BE2C (cell line): ENCODE results near the gene ANKFN1.

ENCODE experiments used
- DNase-seq: peaks from one replicate; pipeline ENCODE4 v3.0.0-alpha.2; 2020
- H3K27me3 ChIP-seq: fragments of 250-450 bp; sonication (Bioruptor Pico); 2 replicates; pipeline ENCODE4 v1.5.1; 2020; ENCODE audit warnings: mild to moderate bottlenecking
- H3K36me3 ChIP-seq: fragments of 250-450 bp; sonication (Bioruptor Pico); 2 replicates; pipeline ENCODE4 v1.5.1; 2020; ENCODE audit warnings: mild to moderate bottlenecking
- H3K4me1 ChIP-seq: fragments of 250-450 bp; sonication (Bioruptor Pico); 2 replicates; pipeline ENCODE4 v1.5.1; 2020
- H3K4me3 ChIP-seq: 2 replicates; pipeline ENCODE4 v1.5.1; 2011; ENCODE audit warnings: low read depth, low read length
- H3K9me3 ChIP-seq: fragments of 250-450 bp; sonication (Bioruptor Pico); 2 replicates; pipeline ENCODE4 v1.5.1; 2020
- CTCF ChIP-seq: IDR thresholded peaks from 2 replicates; pipeline ENCODE4 v1.5.1; 2012; ENCODE audit warnings: mild to moderate bottlenecking, low read depth, low read length

The ANKFN1 gene

DNA sequence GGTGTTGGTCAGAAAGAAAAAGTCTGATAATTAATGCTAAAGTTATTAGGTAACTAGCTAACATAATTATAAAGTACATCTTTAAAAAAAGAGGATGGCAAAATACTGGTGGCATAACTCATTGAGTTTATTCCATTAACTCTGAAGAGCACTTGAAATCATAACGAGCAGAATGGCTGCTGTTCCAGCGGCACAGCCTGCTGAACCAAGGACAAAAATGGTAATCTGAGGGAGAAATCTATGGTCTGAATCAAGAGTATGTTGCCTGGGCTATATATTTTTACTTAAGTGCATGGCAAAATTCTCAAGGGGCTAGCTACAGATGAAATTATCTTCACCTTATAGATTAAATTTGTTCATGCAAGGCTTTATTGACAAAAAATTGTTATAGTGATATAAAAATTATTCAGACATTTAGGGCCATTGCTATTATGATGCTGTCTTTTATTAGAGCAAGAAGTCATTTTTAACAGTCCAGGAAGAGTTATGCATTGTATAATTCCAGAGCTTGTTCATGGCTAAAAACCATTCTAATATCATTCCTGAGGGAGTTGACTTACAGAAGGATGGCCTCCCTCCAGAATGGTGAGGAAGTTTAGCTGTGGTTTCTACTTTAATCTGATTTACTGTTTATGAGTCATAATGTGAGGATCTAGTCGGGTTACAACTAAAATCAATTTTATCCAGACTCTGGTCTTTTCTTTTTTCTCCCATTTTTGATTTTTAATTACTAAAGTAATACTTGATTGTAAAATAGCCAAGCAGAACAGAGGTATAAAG, 41.4 kb upstream of the ANKFN1 start:
- no peak for DNase-seq
- Histone ChIP-seq H3K27me3 (no peaks in the 10 kb centered on the region), H3K4me1 (no peaks in the 10 kb centered on the region), H3K9me3 (no peaks in the 10 kb centered on the region), H3K36me3 (no peaks in the 10 kb centered on the region), H3K4me3 (no peak overlapping the region)
- no peak for TF ChIP-seq CTCF

GRCh38 chr17:56113486-56113885, 39.8 kb upstream of the ANKFN1 start:
- Histone ChIP-seq H3K27me3 (no peaks in the 10 kb centered on the region), H3K36me3 (no peaks in the 10 kb centered on the region), H3K4me1 (no peaks in the 10 kb centered on the region), H3K4me3 (no peak overlapping the region), H3K9me3 (no peaks in the 10 kb centered on the region)
- no peak for TF ChIP-seq CTCF
- no peak for DNase-seq

DNA sequence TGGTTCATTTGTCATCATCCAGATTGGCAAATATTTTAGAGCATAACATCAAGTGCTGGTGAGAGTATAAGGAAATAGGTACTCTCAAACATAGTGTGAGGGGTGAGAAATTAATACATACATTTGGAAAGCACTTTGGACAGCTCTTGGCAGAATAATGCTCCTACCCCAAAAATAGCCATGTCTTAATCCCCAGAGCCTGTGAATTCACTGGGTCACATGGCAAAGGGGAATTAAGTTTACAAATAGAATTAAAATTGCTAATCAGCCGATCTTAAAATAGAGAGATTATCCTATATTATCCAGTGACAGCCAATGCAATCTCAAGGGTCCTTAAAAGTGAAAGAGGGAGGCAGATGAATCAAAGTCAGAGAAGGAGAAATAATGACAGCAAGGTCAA, 38.8 kb upstream of the ANKFN1 start:
- H3K27me3 ChIP-seq: no peaks in the 10 kb centered on the region
- TF ChIP-seq CTCF: no peak
- no peak for DNase-seq
- H3K9me3 ChIP-seq: no peaks in the 10 kb centered on the region
- H3K4me1 ChIP-seq: no peaks in the 10 kb centered on the region
- no peaks in the 10 kb centered on the region for H3K36me3 ChIP-seq
- no peak overlapping the region for H3K4me3 ChIP-seq

GRCh38 chr17:56119191-56119590, 34.1 kb upstream of the ANKFN1 start:
- no peak overlapping the region for H3K4me3 ChIP-seq
- no peaks in the 10 kb centered on the region for H3K36me3 ChIP-seq
- no peaks in the 10 kb centered on the region for H3K9me3 ChIP-seq
- no peak for DNase-seq
- H3K27me3 ChIP-seq: peaks cover 6% of the 10 kb centered on the region; the same call in 1 of the 2 replicates
- no peak for TF ChIP-seq CTCF
- H3K4me1 ChIP-seq: no peaks in the 10 kb centered on the region

DNA sequence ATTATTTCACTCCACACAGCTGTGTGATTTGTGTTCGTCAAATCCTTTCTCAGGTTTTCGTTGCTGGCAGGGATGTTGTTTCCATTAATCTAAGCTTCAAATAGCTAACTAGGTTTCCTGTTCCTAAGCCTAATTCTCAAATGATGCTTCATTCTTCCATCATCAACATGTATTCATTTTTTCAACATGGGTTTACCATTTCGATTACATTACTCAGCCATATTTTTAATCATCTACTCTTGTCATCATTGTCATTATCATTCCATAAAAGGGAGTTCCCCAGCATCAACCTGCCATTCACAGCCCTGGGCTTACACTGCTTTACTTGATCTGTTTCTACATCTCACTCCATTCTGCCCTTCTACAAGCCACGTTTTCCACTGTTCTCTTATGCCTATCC, 33.3 kb upstream of the ANKFN1 start:
- no peak for DNase-seq

More for the DNA sequence above, 33.3 kb upstream of the ANKFN1 start:
- peaks cover 6% of the 10 kb centered on the region; the same call in 1 of the 2 replicates for H3K27me3 ChIP-seq
- no peaks in the 10 kb centered on the region for H3K36me3 ChIP-seq
- no peaks in the 10 kb centered on the region for H3K4me1 ChIP-seq
- TF ChIP-seq CTCF: no peak
- H3K4me3 ChIP-seq: no peak overlapping the region
- no peaks in the 10 kb centered on the region for H3K9me3 ChIP-seq
